Adrenal gland (tissue), 12 donors: ENCODE results near the gene JOSD2. TPM values are rescaled to one million over a fixed set of nuclear protein-coding genes. Genes with fewer than 3 reads are reported as not detected.
"Not testable (repeated sequence)": the region's sequence is repeated elsewhere in the genome, so short reads cannot be mapped to it uniquely, and the experiment has no call there.

ENCODE experiments used
- DNase-seq, 7 donors: peaks; one replicate each; pipeline ENCODE4 v3.0.0-alpha.2; 2019 to 2020
- H3K27ac ChIP-seq, 5 donors: fragments of 200-600 bp; sonication (generic) in 4 of 5; 1 replicate in 3 of 5; 2 replicates in 2 of 5; pipeline versions ENCODE4 v1.5.1 to v1.8.0; 2016 to 2020; ENCODE audit warnings: mild to moderate bottlenecking in 1 of 5
- H3K27me3 ChIP-seq: fragments of 200-600 bp; 2 replicates; pipeline ENCODE4 v1.8.0; 2021
- H3K36me3 ChIP-seq, 2 donors: fragments of 200-600 bp; replicated peaks in 1 of 2; 1 replicate in 1 of 2; 2 replicates in 1 of 2; pipeline versions ENCODE4 v1.5.1 to v1.8.0; 2018 to 2022
- H3K4me1 ChIP-seq, 2 donors: fragments of 200-600 bp; replicated peaks in 1 of 2; 1 replicate in 1 of 2; 2 replicates in 1 of 2; pipeline versions ENCODE4 v1.5.1 to v1.8.0; 2018 to 2021
- H3K4me3 ChIP-seq, 4 donors: fragments of 200-600 bp; sonication (generic) in 3 of 4; one replicate each; pipeline ENCODE4 v1.5.1; 2016 to 2018
- H3K9me3 ChIP-seq, 3 donors: fragments of 200-600 bp; sonication (generic) in 1 of 3; replicated peaks in 1 of 3; 1 replicate in 2 of 3; 2 replicates in 1 of 3; pipeline versions ENCODE4 v1.5.1 to v1.8.0; 2016 to 2021
- POLR2A ChIP-seq, 2 donors: fragments of 450-650 bp; IDR thresholded peaks; one replicate each; pipeline ENCODE4 v1.6.1; 2017; ENCODE audit warnings: antibody characterized with exemption in 2 of 2, mild to moderate bottlenecking in 2 of 2, moderate library complexity in 1 of 2
- WGBS, 4 donors: extraction: QIAGEN DNeasy Blood & Tissue Kit in 2 of 4; methylation state at CpG; one replicate each; pipeline versions ENCODE4 v1.1.5 to v1.1.7; 2013 to 2017; 5-methylcytosine and 5-hydroxymethylcytosine counted together
- intact Hi-C, 2 donors: fragments of 100-400 bp; cut with DNase I; formaldehyde crosslinking; loops; one replicate each; pipeline versions ENCODE4 v1.14.1 to v1.15.0; 2022 to 2023
- polyA plus RNA-seq, 3 donors: library from polyadenylated mRNA; stranded (reverse); fragments of 200-250 nt in 2 of 3; fragments of 350-450 nt in 1 of 3; fragmentation: Illumina TruSeq in 1 of 3; extraction: RNeasy Lipid Tissue Mini Kit (QIAGEN cat#74804) in 1 of 3; gene quantifications; one replicate each; pipeline ENCODE4 v1.2.3, GENCODE V29; 2013 to 2014
- total RNA-seq, 9 donors: library from RNA; depleted of rRNA in 4 of 9; stranded (reverse); fragments of >200 nt in 4 of 9; fragments of 120-200 nt in 1 of 9; fragmentation: NEBNext Ultra II Directional in 1 of 9; extraction: Animal tissue kit (Norgen Biotek cat#: 25700) in 1 of 9; gene quantifications; one replicate each; pipeline versions ENCODE4 v1.1.0 to v1.2.4, GENCODE V29; 2013 to 2023
- TF ChIP-seq, protein P1 (sequence below), 6 experiments: fragments of 450-650 bp in 4 of 6; fragments of 200-600 bp in 2 of 6; sonication (generic) in 1 of 6; IDR thresholded peaks; 1 replicate in 5 of 6; 2 replicates in 1 of 6; pipeline versions ENCODE4 v1.5.1 to v1.8.0; 2016 to 2021; ENCODE audit warnings: antibody characterized with exemption in 6 of 6, mild to moderate bottlenecking in 2 of 6, moderate library complexity in 1 of 6
- donor health status: healthy with polysubstance abuse.
- donor health status: Bipolar disorder and iron deficiency.
- donor health status: DM: yes; HTN: yes; CAD: no.
- donor health status: DM: no; HTN: no; CAD: no.
- donor health status: DM: no; HTN: no; CAD: no.
- donor health status: DM: yes; HTN: yes; CAD: no.

JOSD2 gene
- total and polyA plus RNA-seq, 12 donors = 1.2 to 70.9 (median 36.6) TPM

DNA sequence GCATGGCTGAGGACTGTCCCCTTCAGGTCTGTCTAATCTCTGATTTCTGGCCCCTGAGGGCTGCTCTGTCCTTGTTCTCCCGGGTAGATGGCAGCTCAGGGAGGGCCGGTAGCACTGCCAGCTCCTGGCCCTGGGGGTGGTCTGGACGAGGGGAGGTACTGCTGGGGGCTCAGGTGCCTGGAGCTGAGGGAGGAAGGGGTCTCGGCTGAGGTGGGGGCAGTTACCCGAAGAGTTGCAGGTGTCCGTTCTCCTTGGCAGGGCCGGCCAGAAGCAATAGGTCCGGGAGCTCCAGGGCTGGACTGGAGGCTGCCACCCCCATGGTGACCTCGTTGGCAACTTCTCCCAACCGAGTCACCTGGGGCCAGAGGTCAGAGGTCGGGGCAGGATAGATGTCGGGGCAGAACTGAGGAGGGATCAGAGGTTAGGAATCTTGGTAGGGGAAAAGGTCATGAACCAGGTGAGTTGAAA, 35.9 kb downstream of the JOSD2 start:
- WGBS, 4 donors = 79 to 86% (median 82%) methylated on average over 9 to 12 of the region's 12 CpGs
- Histone ChIP-seq H3K4me1 (peaks cover 9 to 12% of the 10 kb centered on the region in 2 donors), H3K27me3 (no peaks in the 10 kb centered on the region), H3K9me3 (no peaks in the 10 kb centered on the region), H3K36me3 (peaks cover 0 to 22% of the 10 kb centered on the region in 2 donors), H3K27ac (no peak overlapping the region), H3K4me3 (no peak overlapping the region)
- intact Hi-C loops = no loop called here
- no peak for TF ChIP-seq POLR2A (IDR thresholded peaks at IDR 0.05)
- TF ChIP-seq, protein P1, sequence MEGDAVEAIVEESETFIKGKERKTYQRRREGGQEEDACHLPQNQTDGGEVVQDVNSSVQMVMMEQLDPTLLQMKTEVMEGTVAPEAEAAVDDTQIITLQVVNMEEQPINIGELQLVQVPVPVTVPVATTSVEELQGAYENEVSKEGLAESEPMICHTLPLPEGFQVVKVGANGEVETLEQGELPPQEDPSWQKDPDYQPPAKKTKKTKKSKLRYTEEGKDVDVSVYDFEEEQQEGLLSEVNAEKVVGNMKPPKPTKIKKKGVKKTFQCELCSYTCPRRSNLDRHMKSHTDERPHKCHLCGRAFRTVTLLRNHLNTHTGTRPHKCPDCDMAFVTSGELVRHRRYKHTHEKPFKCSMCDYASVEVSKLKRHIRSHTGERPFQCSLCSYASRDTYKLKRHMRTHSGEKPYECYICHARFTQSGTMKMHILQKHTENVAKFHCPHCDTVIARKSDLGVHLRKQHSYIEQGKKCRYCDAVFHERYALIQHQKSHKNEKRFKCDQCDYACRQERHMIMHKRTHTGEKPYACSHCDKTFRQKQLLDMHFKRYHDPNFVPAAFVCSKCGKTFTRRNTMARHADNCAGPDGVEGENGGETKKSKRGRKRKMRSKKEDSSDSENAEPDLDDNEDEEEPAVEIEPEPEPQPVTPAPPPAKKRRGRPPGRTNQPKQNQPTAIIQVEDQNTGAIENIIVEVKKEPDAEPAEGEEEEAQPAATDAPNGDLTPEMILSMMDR (IDR thresholded peaks at IDR 0.05) = no peak
- no peak for DNase-seq

DNA sequence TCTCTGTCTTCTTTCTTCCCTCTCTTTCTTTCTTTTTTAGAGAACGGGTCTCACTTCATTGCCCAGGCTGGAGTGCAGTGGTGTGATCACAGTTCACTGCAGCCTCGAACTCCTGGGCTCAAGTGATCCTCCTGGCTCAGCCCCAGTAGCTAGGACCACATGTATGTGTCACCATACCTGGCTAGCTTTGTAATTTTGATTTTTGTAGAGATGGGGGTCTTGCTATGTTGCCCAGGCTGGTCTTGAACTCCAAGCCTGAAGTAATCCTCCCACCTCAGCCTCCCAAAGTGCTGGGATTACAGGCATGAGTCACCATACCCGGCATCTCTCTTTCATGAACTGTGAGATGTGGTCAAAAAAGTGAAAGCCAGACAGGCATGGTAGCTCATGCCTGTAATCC, 37.7 kb downstream of the JOSD2 start:
- intact Hi-C loops, DNase-seq, H3K9me3 ChIP-seq, H3K4me3 ChIP-seq, H3K27ac ChIP-seq, H3K27me3 ChIP-seq, H3K36me3 ChIP-seq: not testable (repeated sequence)
- H3K4me1 ChIP-seq = peaks cover 9 to 12% of the 10 kb centered on the region in 2 donors
- WGBS, 4 donors = 49 to 76% (median 70%) methylated on average over 3 of the region's 3 CpGs

DNA sequence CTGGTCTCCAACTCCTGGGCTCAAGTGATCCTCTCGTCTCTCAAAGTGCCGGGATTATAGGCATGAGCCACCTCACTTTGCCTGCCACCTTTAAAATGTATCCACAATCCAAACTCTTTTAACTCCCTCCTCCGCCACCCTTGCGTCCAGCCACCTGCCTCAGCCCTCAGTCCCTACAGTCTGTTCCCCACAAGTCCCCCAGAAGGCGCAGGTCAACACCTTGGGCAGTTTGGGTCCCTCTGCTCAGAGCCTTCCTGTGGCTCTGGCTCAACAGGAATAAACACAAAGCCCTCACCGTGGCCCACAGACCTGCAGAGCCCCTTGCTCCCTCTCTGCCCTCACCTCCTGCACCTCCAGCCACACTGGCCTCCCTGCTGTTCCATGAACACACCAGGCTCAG, 42.2 kb downstream of the JOSD2 start:
- no peak overlapping the region for H3K4me3 ChIP-seq
- 80 to 86% (median 84%) methylated on average over 6 of the region's 6 CpGs for WGBS, 4 donors
- no peaks in the 10 kb centered on the region for H3K36me3 ChIP-seq
- TF ChIP-seq, protein P1 (IDR thresholded peaks at IDR 0.05) = no peak
- TF ChIP-seq POLR2A (IDR thresholded peaks at IDR 0.05) = no peak
- H3K27me3 ChIP-seq = no peaks in the 10 kb centered on the region
- intact Hi-C loops = no loop called here
- H3K9me3 ChIP-seq = no peaks in the 10 kb centered on the region
- no peak overlapping the region for H3K27ac ChIP-seq
- no peak for DNase-seq
- no peaks in the 10 kb centered on the region for H3K4me1 ChIP-seq

DNA sequence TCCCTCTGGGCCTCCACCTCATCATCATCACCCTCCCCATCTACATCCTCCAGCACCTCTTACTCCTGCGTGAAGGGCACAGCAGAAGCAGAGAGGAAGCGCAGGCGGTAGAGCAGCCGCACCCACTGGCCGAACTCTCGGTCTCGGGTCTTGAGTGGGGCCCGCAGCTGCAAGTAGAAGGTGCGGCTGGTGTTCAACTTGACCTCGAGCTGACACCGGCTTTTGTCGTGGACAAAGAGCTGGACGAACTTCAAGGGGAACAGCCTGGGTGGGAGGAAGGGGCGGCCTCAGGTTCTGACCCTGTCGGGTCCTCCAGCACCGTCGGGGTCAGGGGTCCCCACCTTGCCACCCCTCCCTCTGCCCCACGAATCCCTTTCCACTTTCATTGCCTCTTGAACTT, 43.4 kb downstream of the JOSD2 start:
- no peak overlapping the region for H3K27ac ChIP-seq
- intact Hi-C loops = no loop called here
- 79 to 82% (median 80%) methylated on average over 18 of the region's 18 CpGs for WGBS, 4 donors
- no peak for DNase-seq
- H3K9me3 ChIP-seq = no peaks in the 10 kb centered on the region
- no peak overlapping the region for H3K4me3 ChIP-seq
- no peaks in the 10 kb centered on the region for H3K36me3 ChIP-seq
- H3K4me1 ChIP-seq = no peaks in the 10 kb centered on the region
- no peaks in the 10 kb centered on the region for H3K27me3 ChIP-seq
- no peak for TF ChIP-seq POLR2A (IDR thresholded peaks at IDR 0.05)
- TF ChIP-seq, protein P1 (IDR thresholded peaks at IDR 0.05) = no peak

DNA sequence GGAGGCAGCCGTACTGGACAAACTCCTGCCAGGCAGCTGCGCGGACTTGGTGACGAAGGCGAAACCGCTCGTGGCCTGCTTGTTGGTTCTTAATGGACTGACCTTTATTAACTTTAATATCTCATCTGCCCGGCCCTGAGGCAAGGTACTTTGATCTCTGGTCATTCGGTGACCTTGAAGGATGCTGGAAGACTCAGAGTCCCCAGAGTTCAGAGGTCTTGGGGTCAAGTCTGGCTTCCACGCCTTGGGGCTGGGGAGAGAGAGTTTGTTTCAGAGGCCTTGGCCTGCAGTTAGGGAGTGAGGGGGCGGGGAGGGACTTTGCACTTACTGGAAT, 44.3 kb downstream of the JOSD2 start:
- Histone ChIP-seq H3K36me3 (no peaks in the 10 kb centered on the region), H3K27me3 (no peaks in the 10 kb centered on the region), H3K4me1 (no peaks in the 10 kb centered on the region), H3K9me3 (no peaks in the 10 kb centered on the region), H3K27ac (no peak overlapping the region), H3K4me3 (no peak overlapping the region)
- TF ChIP-seq, protein P1 (IDR thresholded peaks at IDR 0.05) = no peak
- TF ChIP-seq POLR2A (IDR thresholded peaks at IDR 0.05) = no peak
- 79 to 94% (median 87%) methylated on average over 4 to 11 of the region's 11 CpGs for WGBS, 4 donors
- DNase-seq = no peak
- intact Hi-C loops = no loop called here
